ENCODE data around the gene TGFBR3L. TPM values are rescaled to one million over a fixed set of nuclear protein-coding genes. Genes with fewer than 3 reads are reported as not detected.

Gene TGFBR3L
- total RNA-seq, 1 donor from 2014 or later = 4.6 TPM

- intact Hi-C loops (cut with micrococcal nuclease) = loop anchor here (1.0 kb wide), 7 partner anchors 13 to 369 kb away; partner anchors contain the start of genes PET100, SNAPC2, TIMM44 and XAB2
Measured at GRCh38 chr19:7903244-7904073, 11.2 kb upstream of the TGFBR3L start, which contains the start of gene MAP2K7. TSS of gene MAP2K7 (plus strand) at chr19:7903877. CDS start at chr19:7903945, 68 bp downstream.

DNA sequence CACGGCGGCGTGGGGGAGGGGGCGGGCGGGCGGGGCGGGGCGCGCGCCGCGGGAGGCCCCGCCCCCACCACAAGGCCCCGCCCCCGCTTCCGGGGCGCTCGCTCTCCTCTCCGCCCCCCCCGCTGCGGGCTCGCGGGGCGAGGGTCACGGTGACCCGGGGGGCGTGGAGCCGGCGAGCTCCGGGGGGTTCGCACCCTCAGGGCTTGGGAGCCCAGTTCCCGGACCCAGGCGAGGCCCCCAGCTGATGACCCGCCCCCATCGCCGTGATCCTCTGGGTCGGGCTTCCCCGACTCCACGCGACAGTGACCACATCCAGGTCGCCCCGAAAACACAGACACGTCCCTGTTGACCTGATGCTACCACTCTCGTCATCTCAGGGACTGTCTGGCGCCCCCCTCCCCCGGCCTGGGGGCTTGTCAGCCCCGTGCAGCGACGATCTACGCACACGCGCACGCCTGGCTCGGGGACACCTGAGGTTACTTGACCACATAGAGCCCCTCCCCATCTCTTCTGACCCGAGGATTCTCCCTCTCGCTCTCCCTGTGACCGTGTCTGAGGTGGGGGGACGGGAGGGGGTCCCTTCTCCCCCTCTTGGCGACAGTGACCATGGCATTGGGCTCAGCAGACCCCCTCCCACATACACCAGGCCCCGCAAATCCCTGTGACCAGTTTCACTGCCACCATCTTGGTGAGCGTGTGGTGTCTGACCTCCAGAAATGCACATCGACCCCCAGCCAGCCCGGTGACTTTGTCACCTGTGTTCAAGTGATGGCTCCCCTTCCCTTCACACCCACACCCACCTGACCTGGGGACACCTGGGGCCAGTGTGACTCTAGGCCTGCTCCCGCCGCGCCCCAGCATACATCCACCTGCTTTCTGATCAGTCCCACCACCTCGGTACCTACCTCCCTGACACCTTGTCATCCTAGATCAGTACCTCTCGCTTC lies 10.3 kb upstream of the TGFBR3L start:
- intact Hi-C loops (cut with micrococcal nuclease) = no loop called here

DNA sequence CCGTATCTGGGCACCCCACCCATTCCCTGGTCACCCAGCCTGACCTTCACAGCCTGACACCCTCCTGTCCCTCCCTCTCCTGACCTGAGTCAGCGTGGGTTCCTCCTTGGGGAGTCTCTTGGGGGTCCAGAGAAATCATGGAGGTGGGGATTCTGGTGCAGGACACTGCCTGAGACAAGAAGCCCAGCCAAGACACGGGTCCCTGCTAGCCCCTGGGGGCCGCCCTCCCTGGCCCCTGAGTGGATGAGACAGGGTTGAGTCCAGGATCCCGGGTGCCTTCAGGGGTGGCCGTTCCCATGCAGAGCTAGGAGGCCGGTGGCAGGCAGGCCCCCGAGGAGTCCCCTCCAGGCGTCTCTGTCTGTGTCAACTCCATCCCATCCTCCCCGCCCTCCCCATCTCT lies 9.4 kb upstream of the TGFBR3L start:
- intact Hi-C loops (cut with micrococcal nuclease) = no loop called here

DNA sequence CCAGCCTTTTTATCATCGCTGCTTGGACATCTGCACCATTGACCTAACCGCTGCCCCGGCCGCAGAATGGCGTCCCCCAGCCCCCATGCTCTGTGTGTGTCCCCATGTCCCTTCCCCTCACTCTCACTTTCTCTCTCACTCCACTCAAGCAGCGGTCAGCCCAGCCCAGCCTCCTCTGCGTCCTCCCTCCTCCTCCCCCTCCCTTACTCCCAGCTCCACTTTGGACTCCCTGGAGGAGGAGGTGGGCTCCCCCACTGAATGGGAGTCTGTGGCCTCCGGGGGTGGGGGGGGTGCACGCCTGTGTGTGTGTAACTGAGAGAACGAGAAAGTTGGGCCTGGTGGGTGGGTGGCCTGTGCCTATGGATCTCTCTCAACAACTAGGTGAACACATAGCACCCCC lies 8.8 kb upstream of the TGFBR3L start:
- intact Hi-C loops (cut with micrococcal nuclease) = no loop called here

DNA sequence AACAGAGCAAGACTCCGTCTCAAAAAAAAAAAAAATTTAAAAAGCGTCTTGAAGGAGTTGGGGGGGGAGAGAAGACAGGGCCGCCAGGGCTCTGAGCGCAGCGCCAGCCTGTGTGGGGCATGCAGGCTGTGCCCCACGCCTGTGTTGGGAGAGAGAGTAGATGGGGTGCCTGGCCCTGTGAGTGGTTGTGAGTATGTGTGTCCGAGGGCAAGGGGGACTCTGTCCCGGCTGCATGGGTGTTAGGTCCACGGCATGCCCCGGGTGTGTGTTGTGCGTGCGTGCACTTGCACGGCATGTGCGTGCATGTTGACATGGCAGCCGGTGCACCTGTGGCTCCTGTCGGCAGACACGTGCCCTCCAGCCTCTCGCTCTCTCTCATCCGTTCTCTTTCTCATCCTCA lies 7.5 kb upstream of the TGFBR3L start:
- intact Hi-C loops (cut with micrococcal nuclease) = no loop called here

- intact Hi-C loops (cut with micrococcal nuclease) = no loop called here
Measured at GRCh38 chr19:7907544-7907943, 7.1 kb upstream of the TGFBR3L start.

DNA sequence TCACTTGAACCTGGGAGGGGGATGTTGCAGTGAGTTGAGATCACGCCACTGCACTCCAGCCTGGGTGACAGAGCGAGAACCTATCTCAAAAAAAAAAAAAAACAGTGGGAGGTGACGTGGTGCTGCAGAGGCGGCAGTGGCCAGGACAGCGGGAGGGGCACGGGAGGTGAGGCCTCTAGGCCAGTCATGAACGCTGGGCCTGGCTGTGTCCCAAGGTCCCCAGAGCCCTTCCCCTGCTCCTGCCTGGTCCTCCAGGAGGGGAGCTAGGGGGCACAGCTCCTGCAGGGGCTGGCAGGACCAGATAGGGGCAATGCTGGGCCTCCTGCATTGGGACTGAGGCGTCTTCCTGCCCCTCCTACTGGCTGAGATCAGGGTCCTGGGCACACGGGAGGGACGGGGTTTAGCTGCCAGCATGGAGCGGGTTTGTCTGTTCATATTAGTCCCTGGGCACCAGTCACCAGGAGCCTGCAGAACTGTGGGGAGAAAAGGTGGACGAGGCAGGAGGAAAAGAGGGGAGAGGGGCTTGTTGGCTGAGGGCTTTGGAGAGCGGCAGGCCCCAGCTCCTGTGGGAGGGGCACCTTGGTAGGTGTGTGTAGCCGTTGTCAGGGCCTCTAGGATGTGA lies 6.4 kb upstream of the TGFBR3L start:
- intact Hi-C loops (cut with micrococcal nuclease) = no loop called here

DNA sequence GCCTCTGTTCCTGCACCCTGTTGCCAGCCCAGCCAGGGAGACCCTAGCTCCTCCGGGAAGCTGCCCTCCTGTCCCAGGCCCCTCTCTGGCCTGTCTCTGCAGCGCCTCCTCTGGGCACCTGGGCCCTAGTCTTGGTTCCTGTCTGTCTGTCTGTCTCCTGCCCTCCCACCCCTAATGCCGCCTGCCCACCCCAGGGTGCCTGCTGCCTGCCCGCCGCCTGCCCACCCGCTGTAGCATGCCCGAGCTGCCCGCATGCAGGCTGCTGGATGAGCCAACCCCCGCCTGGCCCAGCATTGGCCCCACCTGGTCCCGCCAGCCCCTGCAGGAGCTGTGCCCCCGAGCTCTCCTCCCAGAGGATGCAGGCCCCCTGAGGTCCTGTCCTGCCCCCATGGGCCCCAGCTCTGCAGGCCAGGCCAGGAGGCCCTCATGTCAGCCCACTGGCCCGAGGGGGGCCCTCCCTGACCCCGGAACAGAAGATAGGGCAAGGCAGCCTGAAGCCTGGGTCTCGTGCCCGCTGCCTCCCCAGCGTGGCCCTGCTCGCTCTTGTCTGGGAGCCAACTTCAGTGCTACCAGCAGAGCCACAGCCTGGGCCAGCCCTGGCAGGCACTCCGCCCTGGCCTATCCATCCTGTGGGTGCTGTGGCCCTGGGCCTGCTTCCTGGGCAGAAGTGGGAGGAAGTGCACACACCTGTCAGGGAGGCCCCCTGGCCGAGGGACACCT lies 5.7 kb upstream of the TGFBR3L start:
- intact Hi-C loops (cut with micrococcal nuclease) = no loop called here

GRCh38 chr19:7909471-7910067 lies 5.1 kb upstream of the TGFBR3L start:
- intact Hi-C loops (cut with micrococcal nuclease) = no loop called here

GRCh38 chr19:7910321-7911161 lies 4.1 kb upstream of the TGFBR3L start:
- intact Hi-C loops (cut with micrococcal nuclease) = no loop called here

GRCh38 chr19:7911508-7912143 lies 3.0 kb upstream of the TGFBR3L start:
- intact Hi-C loops (cut with micrococcal nuclease) = no loop called here

GRCh38 chr19:7912144-7912696 lies 2.4 kb upstream of the TGFBR3L start:
- intact Hi-C loops (cut with micrococcal nuclease) = no loop called here

DNA sequence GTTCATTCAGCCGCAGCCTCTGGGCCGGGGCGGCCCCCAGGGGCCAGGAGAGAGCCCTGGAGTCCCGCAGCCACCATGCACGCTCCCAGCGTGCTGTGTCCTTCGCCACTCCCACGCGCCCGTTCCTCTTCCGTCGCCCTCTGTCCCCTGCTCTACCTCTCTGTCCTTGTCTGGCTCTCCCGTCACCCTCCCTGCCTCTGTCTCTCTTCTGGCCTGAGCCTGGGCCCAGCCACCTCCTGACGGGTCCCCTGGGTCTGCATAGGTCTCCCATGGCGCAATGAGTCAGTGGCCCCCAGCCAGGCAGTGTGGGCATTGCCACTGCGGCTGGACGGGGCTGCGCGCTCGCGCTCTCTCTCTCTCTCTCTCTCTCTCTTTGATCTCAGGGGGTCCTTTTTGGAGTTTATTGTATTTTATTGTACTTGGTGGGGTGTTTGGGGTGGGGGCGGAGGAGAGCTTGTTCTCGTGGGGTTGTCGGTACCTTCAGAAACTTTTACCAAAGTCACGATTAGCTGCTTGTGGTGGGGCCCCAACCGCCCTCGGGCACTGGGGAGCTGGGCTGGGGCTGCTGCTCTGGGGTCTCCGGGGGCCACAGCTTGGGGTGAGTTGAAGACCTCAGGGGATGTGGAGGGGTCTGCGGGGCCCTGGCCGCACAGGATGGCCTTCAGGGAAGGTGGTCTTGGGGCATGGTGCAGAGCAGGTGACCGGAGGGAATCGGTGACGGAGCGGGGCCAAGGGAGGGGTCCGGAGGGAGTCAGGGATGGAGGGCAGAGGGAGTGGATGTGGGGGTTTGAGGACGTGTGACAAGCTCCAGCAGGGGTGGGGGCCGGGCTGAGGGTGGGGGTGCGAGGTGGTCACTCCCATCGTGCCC lies 1.7 kb upstream of the TGFBR3L start:
- intact Hi-C loops (cut with micrococcal nuclease) = no loop called here

- intact Hi-C loops (cut with micrococcal nuclease) = no loop called here
Measured at GRCh38 chr19:7913652-7914051, 978 bp upstream of the TGFBR3L start.

DNA sequence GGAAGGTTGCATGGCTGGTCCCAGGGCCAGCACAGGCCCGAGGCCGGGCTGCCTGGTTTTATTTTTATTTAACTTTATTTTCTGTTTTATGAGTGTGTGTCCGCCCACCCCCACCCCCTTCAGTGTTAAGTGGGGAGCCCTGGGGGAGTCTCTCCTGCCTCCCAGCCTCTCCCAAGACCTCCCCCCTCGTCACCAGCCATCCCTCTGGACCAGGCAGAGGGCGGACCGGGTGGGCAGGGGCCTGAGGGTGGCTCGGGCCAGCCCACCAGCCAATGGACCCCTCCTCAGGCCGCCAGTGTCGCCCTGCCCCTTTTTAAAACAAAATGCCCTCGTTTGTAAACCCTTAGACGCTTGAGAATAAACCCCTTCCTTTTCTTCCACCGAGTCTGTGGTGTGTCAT lies 531 bp upstream of the TGFBR3L start:
- intact Hi-C loops (cut with micrococcal nuclease) = no loop called here

DNA sequence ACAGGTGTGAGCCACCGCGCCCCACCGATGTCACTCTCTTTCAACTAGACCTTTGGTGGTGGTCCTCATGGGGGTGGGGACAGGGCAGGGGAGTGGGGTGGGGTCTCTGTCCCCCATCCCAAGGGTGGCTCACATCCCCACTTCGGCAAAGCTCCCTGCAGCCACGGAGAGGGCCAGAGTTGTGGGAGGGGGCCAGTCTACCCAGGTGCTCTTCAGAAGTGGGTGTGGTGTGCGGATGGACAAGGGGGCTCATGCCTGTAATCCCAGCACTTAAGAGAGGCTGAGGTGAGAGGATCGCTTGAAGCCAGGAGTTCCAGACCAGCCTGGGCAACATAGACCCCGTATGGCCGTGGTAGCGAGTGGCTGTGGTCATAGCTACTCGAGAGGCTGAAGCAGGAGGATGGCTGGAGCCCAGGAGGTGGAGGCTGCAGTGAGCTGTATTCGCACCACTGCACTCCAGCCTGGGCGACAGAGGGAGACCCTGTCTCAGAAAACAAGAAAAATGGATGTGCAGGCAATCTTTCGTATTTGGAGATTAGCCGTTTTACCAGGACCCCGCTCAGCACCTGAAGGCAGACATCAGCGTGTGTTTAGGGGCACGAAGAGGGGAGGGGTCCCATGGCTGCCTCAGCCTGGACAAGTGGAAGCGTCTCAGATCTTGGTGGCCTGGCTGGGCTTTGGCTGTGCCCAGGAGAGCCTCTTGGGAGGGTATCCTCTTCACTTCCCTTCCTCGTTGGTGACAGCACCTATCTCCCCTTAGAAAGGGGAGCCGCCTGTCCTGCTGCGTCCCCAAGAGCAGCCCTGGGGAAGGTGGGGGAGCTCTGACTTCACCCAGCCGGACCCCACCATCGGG lies 846 bp downstream of the TGFBR3L start:
- intact Hi-C loops (cut with micrococcal nuclease) = loop anchor here (1.0 kb wide), 1 partner anchor 12 kb away; the partner anchor contains the start of gene MAP2K7

All from T-helper 1 cell treated with Interleukin-12 subunit alpha and Interleukin-12 subunit beta and Interleukin-4 antibody, amounts not matched to agents 30 ng/mL and 1 ng/mL, for 36 hours (primary cell).